HG03521 (cell line): Measurements from ENCODE around the gene KRTAP20-1.

Experiments
- ATAC-seq: cut with Tn5 transposase; IDR thresholded peaks from one replicate; pipeline ENCODE4 v1.9.1; 2021; ENCODE audit warnings: mild to moderate bottlenecking, moderate library complexity; ENCODE audit not compliant: unreplicated experiment

The KRTAP20-1 gene

GRCh38 chr21:30642564-30642963 is 26.3 kb downstream of the KRTAP20-1 start, which contains the start of gene KRTAP20-3:
KRTAP20-3 (plus strand) TSS chr21:30642864.
- no peak for ATAC-seq

- ATAC-seq = no peak
These were observed 30.7 kb downstream of the KRTAP20-1 start for GRCh38 chr21:30646904-30647414.

DNA sequence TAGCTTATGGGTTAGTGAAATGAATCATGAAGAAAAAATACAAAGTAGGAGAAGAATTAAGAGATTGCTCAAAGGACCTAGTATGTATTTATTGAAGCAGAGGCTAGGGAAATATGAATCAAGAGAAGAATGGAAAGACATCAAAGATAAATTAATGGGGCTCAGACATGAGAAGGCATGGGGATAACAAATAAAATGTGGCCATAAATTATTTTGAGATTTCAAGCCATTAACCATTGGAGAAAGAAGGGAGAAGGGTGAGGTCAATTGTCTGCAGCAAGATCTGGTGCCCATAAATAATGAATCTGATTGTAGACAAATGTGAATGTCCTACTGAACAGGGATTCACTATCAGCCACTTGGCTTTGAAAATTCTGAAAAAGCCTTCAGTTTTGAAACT is 36.7 kb downstream of the KRTAP20-1 start:
- ATAC-seq = no peak
